Activated naive CD8-positive, alpha-beta T cell treated with anti-CD3 and anti-CD28 coated beads for 36 hours (primary cell): ENCODE data around the gene C2CD2L. TPM values are rescaled to one million over a fixed set of nuclear protein-coding genes. Genes with fewer than 3 reads are reported as not detected.
"Not testable (repeated sequence)": the region's sequence is repeated elsewhere in the genome, so short reads cannot be mapped to it uniquely, and the experiment has no call there.

Experiments used
- DNase-seq: peaks from one replicate; pipeline ENCODE4 v3.0.0; 2021
- H3K27ac Mint-ChIP-seq: one replicate; pipeline ENCODE4 v1.8.0; 2022; ENCODE audit warnings: mild to moderate bottlenecking, moderate library complexity, mixed read lengths
- H3K27me3 Mint-ChIP-seq: one replicate; pipeline ENCODE4 v1.8.0; 2022; ENCODE audit warnings: mild to moderate bottlenecking, mixed read lengths
- H3K36me3 Mint-ChIP-seq: one replicate; pipeline ENCODE4 v1.8.0; 2021; ENCODE audit warnings: mild to moderate bottlenecking, mixed read lengths
- H3K4me1 Mint-ChIP-seq: one replicate; pipeline ENCODE4 v1.8.0; 2021; ENCODE audit warnings: mixed read lengths
- H3K4me3 Mint-ChIP-seq: one replicate; pipeline ENCODE4 v1.8.0; 2022; ENCODE audit warnings: mild to moderate bottlenecking, moderate library complexity, mixed read lengths
- H3K9me3 Mint-ChIP-seq: one replicate; pipeline ENCODE4 v1.8.0; 2022; ENCODE audit warnings: mixed read lengths
- total RNA-seq, 2 experiments: library from RNA; stranded (reverse); gene quantifications; one replicate each; pipeline ENCODE4 v1.2.3, GENCODE V29; 2021

C2CD2L gene
- total RNA-seq, 2 experiments from 2014 or later, result 19.3 to 20.0 TPM

DNA sequence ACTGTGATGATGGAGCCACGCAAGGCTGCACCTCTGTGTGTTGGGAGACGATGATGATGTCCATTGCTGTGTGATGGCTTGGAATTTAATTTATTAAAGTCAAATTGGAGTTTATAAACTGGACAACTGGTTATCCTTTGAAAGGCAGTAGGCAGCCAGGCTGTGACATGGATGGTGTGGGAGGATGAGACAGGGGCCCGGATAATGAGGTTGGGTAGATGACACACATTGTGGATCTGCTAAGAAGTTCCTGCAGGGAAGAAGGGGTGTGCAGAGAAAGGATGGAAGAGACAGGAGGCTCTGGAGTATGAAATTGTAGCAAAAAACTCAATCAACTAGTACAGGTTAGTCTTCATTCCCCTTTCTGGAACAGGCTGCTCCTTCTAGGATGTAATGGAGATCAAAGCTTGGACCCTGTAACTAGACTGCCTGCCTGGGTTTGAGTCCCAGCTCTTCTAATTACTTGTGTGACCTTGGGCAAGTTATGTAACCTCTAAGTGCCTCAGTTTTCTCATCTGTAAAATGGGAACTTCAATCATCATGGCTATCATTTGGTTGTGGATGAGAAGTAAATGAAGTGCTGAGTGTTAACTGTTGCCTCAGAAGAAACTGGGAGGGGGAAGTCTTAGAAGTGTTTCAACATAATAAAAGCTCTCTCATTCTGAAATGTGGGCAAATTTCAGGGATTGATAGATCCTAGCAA lies 10.0 kb downstream of the C2CD2L start:
- H3K27me3 Mint-ChIP-seq, result no peaks in the 10 kb centered on the region
- H3K4me3 Mint-ChIP-seq, result no peak overlapping the region
- no peaks in the 10 kb centered on the region for H3K9me3 Mint-ChIP-seq
- H3K4me1 Mint-ChIP-seq, result peaks cover 31% of the 10 kb centered on the region
- DNase-seq, result no peak
- no peak overlapping the region for H3K27ac Mint-ChIP-seq
- H3K36me3 Mint-ChIP-seq, result peaks cover 43% of the 10 kb centered on the region

- no peak overlapping the region for H3K27ac Mint-ChIP-seq
- no peak overlapping the region for H3K4me3 Mint-ChIP-seq
- no peak for DNase-seq
- no peaks in the 10 kb centered on the region for H3K9me3 Mint-ChIP-seq
- peaks cover 47% of the 10 kb centered on the region for H3K36me3 Mint-ChIP-seq
- H3K27me3 Mint-ChIP-seq, result no peaks in the 10 kb centered on the region
- H3K4me1 Mint-ChIP-seq, result peaks cover 40% of the 10 kb centered on the region
These were observed 11.1 kb downstream of the C2CD2L start for GRCh38 chr11:119118227-119118626.

GRCh38 chr11:119118946-119119345 lies 11.8 kb downstream of the C2CD2L start:
- no peak for DNase-seq
- Mint-ChIP-seq H3K27me3 (no peaks in the 10 kb centered on the region), H3K4me3 (no peak overlapping the region), H3K36me3 (peaks cover 43% of the 10 kb centered on the region), H3K4me1 (peaks cover 41% of the 10 kb centered on the region), H3K9me3 (no peaks in the 10 kb centered on the region), H3K27ac (no peak overlapping the region)

- Mint-ChIP-seq H3K4me1 (peaks cover 30% of the 10 kb centered on the region), H3K4me3 (peak overlapping the region; percentile 94)
These were observed 13.5 kb downstream of the C2CD2L start for GRCh38 chr11:119120639-119121007.

GRCh38 chr11:119121008-119121810 lies 14.1 kb downstream of the C2CD2L start, which contains the start of gene HINFP:
HINFP (plus strand) TSS chr11:119121580; CDS start chr11:119126945, 5,365 bp downstream.
- Mint-ChIP-seq H3K9me3 (no peaks in the 10 kb centered on the region), H3K27me3 (no peaks in the 10 kb centered on the region), H3K27ac (peak within 1 kb of the TSS; percentile 92), H3K4me3 (peak within 1 kb of the TSS; percentile 94), H3K4me1 (peaks cover 25% of the 10 kb centered on the region), H3K36me3 (peaks cover 24% of the 10 kb centered on the region)
- DNase-seq, result peak; percentile 100

More at GRCh38 chr11:119120639-119121007, 13.5 kb downstream of the C2CD2L start:
- no peaks in the 10 kb centered on the region for H3K9me3 Mint-ChIP-seq
- no peaks in the 10 kb centered on the region for H3K27me3 Mint-ChIP-seq
- H3K36me3 Mint-ChIP-seq, result peaks cover 29% of the 10 kb centered on the region
- peak overlapping the region; percentile 92 for H3K27ac Mint-ChIP-seq
- no peak for DNase-seq

DNA sequence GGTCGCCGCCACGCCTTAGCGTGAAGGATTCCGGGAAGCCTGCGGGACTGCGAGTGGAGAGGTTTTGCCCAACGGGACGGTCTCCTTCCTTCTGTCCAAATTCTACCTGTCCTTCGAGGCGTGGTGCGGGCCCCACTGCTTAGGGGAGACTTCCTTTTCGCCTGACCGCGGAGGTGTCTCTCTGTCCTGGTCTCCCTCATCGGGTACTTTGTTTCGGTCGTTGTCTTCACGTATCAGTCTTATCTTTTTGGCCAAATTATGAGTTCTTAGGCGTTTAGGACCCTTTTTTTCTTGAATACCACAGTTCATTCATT lies 14.6 kb downstream of the C2CD2L start:
- peaks cover 20% of the 10 kb centered on the region for H3K36me3 Mint-ChIP-seq
- H3K27me3 Mint-ChIP-seq, result no peaks in the 10 kb centered on the region
- peak overlapping the region; percentile 92 for H3K27ac Mint-ChIP-seq
- no peaks in the 10 kb centered on the region for H3K9me3 Mint-ChIP-seq
- DNase-seq, result no peak
- H3K4me1 Mint-ChIP-seq, result peaks cover 28% of the 10 kb centered on the region
- peak overlapping the region; percentile 94 for H3K4me3 Mint-ChIP-seq

- Mint-ChIP-seq H3K9me3 (no peaks in the 10 kb centered on the region), H3K4me3 (no peak overlapping the region), H3K27me3 (no peaks in the 10 kb centered on the region), H3K27ac (no peak overlapping the region), H3K36me3 (peaks cover 19% of the 10 kb centered on the region), H3K4me1 (peaks cover 27% of the 10 kb centered on the region)
- DNase-seq, result no peak
These were observed 18.7 kb downstream of the C2CD2L start for GRCh38 chr11:119125821-119126220.

DNA sequence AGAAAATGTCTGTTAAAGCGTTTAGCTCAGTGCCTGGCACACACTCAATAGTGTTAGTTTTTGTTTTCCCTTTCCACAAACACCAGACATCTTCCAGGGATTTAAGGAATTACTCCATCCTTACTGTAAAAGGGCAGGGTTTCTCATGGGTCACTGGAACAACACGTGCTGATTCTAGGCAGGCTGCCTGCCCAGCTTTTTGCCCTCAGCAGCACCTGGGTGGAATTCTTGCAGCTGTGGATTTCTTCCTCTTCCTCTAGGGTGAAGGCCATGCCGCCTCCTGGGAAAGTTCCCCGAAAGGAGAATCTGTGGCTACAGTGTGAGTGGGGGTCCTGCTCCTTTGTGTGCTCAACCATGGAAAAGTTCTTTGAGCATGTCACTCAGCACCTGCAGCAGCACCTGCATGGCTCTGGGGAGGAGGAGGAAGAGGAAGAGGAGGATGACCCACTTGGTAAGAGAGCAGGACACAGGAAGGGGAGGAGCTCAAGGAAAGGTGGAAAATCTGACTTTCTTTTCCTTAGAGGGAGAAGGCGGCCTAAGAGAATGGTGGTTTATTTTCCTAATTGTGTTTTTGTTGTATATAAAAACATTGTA lies 19.6 kb downstream of the C2CD2L start:
- H3K36me3 Mint-ChIP-seq, result peaks cover 25% of the 10 kb centered on the region
- no peaks in the 10 kb centered on the region for H3K9me3 Mint-ChIP-seq
- no peaks in the 10 kb centered on the region for H3K27me3 Mint-ChIP-seq
- H3K27ac Mint-ChIP-seq, result peak overlapping the region; percentile 43
- no peak overlapping the region for H3K4me3 Mint-ChIP-seq
- no peak for DNase-seq
- H3K4me1 Mint-ChIP-seq, result peaks cover 24% of the 10 kb centered on the region

DNA sequence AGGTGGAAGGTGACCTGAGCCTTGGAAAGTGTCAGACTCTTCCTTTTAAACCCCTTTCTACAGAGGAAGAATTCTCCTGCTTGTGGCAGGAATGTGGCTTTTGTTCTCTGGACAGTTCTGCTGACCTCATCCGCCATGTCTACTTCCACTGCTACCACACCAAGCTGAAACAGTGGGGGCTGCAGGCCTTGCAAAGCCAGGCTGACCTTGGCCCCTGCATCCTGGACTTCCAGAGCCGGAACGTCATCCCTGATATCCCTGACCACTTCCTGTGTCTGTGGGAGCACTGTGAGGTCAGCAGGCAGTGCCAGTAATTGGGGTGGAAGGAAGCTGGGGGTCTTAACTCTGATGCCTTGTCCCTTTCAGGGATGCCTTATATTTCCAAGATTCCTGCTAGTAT lies 23.5 kb downstream of the C2CD2L start:
- DNase-seq, result no peak
- H3K4me1 Mint-ChIP-seq, result peaks cover 10% of the 10 kb centered on the region
- no peak overlapping the region for H3K4me3 Mint-ChIP-seq
- no peaks in the 10 kb centered on the region for H3K9me3 Mint-ChIP-seq
- H3K27ac Mint-ChIP-seq, result no peak overlapping the region
- peaks cover 30% of the 10 kb centered on the region for H3K36me3 Mint-ChIP-seq
- no peaks in the 10 kb centered on the region for H3K27me3 Mint-ChIP-seq

DNA sequence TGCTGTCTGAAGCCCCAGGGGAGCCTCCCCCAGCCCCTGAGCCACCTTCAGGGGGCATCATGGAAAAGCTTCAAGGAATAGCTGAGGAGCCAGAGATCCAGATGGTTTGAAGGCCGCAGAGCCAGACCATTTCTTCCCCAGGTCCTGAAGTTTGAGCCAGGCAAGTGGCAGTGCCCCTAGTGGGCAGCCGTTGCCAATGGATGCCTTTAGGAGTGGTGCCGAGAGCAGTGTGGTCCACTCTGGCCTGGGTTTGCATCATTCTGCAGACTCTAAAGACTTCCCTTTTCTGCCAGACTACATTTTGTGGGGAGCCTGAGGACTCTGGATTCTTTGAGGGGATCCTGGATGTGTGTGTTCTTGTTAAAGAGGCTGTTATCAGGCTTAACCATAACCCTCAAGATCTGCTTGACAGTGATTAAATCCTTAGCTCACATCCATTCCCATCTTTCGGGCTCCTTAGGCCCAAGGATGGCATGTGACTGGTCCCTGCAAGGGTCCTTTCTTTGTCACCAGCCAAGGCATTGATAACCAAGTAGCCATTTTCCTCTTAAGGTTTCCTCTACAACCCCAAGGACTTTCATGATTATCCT lies 27.3 kb downstream of the C2CD2L start:
- no peak overlapping the region for H3K27ac Mint-ChIP-seq
- no peaks in the 10 kb centered on the region for H3K9me3 Mint-ChIP-seq
- no peaks in the 10 kb centered on the region for H3K27me3 Mint-ChIP-seq
- no peak for DNase-seq
- H3K4me1 Mint-ChIP-seq, result no peaks in the 10 kb centered on the region
- peaks cover 20% of the 10 kb centered on the region for H3K36me3 Mint-ChIP-seq
- no peak overlapping the region for H3K4me3 Mint-ChIP-seq

- not testable (repeated sequence) for H3K9me3 Mint-ChIP-seq, H3K27me3 Mint-ChIP-seq, H3K27ac Mint-ChIP-seq, H3K4me1 Mint-ChIP-seq, H3K4me3 Mint-ChIP-seq, H3K36me3 Mint-ChIP-seq, DNase-seq
These were observed 32.1 kb downstream of the C2CD2L start for GRCh38 chr11:119139276-119139675.

GRCh38 chr11:119144825-119145486 lies 37.8 kb downstream of the C2CD2L start:
- Mint-ChIP-seq H3K9me3 (no peaks in the 10 kb centered on the region), H3K4me1 (peaks cover 14% of the 10 kb centered on the region), H3K36me3 (no peaks in the 10 kb centered on the region), H3K27me3 (peaks cover 38% of the 10 kb centered on the region), H3K4me3 (no peak overlapping the region), H3K27ac (no peak overlapping the region)
- peak; percentile 31 for DNase-seq

- H3K4me3 Mint-ChIP-seq, result no peak overlapping the region
- no peaks in the 10 kb centered on the region for H3K9me3 Mint-ChIP-seq
- no peak for DNase-seq
- peaks cover 43% of the 10 kb centered on the region for H3K27me3 Mint-ChIP-seq
- no peaks in the 10 kb centered on the region for H3K36me3 Mint-ChIP-seq
- H3K27ac Mint-ChIP-seq, result no peak overlapping the region
- H3K4me1 Mint-ChIP-seq, result peaks cover 14% of the 10 kb centered on the region
These were observed 38.4 kb downstream of the C2CD2L start for GRCh38 chr11:119145551-119145950.

GRCh38 chr11:119147604-119148333 lies 40.6 kb downstream of the C2CD2L start:
- no peak overlapping the region for H3K27ac Mint-ChIP-seq
- H3K9me3 Mint-ChIP-seq, result no peaks in the 10 kb centered on the region
- no peak overlapping the region for H3K4me3 Mint-ChIP-seq
- no peaks in the 10 kb centered on the region for H3K36me3 Mint-ChIP-seq
- no peak for DNase-seq
- peaks cover 46% of the 10 kb centered on the region for H3K27me3 Mint-ChIP-seq
- H3K4me1 Mint-ChIP-seq, result peaks cover 14% of the 10 kb centered on the region
